ENCODE results near the gene LAP3. TPM values are rescaled to one million over a fixed set of nuclear protein-coding genes. Genes with fewer than 3 reads are reported as not detected.
"Not testable (repeated sequence)": the region's sequence is repeated elsewhere in the genome, so short reads cannot be mapped to it uniquely, and the experiment has no call there.

LAP3 gene
- polyA plus RNA-seq, 3 donors = 98.3 to 127 (median 108) TPM

- WGBS (ENCODE audit: insufficient coverage) = no CpG with 5 or more reads among the region's 4 CpGs
These were observed 41.8 kb upstream of the LAP3 start for GRCh38 chr4:17535242-17535641.

GRCh38 chr4:17535906-17536305, 41.1 kb upstream of the LAP3 start:
- Histone ChIP-seq H3K9me3 (replicated peaks in 1 of 2; ENCODE audit: control insufficient read depth in 1 of 2, insufficient read depth in 1 of 2, low read length in 2 of 2) (peaks cover 0 to 2% of the 10 kb centered on the region in 2 donors), H3K27me3 (ENCODE audit: control insufficient read depth in 2 of 2, insufficient read depth in 2 of 2, low read length in 2 of 2) (no peaks in the 10 kb centered on the region), H3K36me3 (replicated peaks in 1 of 2; ENCODE audit: control insufficient read depth in 1 of 2, insufficient read depth in 2 of 2, low read length in 2 of 2) (no peaks in the 10 kb centered on the region), H2AFZ (ENCODE audit: insufficient read depth, low read depth, low read length, poor library complexity, severe bottlenecking) (no peak overlapping the region), H3K4me2 (replicated peaks; ENCODE audit: extremely low read depth, low read length, poor library complexity, severe bottlenecking) (no peak overlapping the region), H3K4me3 (replicated peaks in 1 of 3; ENCODE audit: low read depth in 2 of 3, low read length in 3 of 3) (no peak overlapping the region), H4K20me1 (ENCODE audit: insufficient read depth, low read length) (no peaks in the 10 kb centered on the region), H3K27ac (ENCODE audit: low read depth in 1 of 2, low read length in 2 of 2) (no peak overlapping the region), H3K9ac (ENCODE audit: insufficient read depth, low read length, poor library complexity, severe bottlenecking) (no peak overlapping the region), H3K79me2 (ENCODE audit: insufficient read depth, low read length) (no peaks in the 10 kb centered on the region), H3K4me1 (ENCODE audit: control insufficient read depth in 1 of 2, insufficient read depth in 2 of 2, low read length in 2 of 2) (no peaks in the 10 kb centered on the region)
- DNase-seq = peak in 1 of 3 donors; percentile 8
- Mint-ChIP-seq H3K9me3 (peaks cover 0 to 4% (median 2%) of the 10 kb centered on the region in 7 donors), H3K36me3 (no peaks in the 10 kb centered on the region), H3K4me1 (no peaks in the 10 kb centered on the region), H3K27ac (no peak overlapping the region), H3K4me3 (no peak overlapping the region), H3K27me3 (ENCODE audit: low read depth in 3 of 3) (peaks cover 3 to 5% (median 4%) of the 10 kb centered on the region in 3 donors)
- no CpG with 5 or more reads among the region's 3 CpGs for WGBS (ENCODE audit: insufficient coverage)
- no peak for TF ChIP-seq CTCF (IDR thresholded peaks at IDR 0.05)
- intact Hi-C loops (cut with micrococcal nuclease) = no loop called here

More at GRCh38 chr4:17535242-17535641, 41.8 kb upstream of the LAP3 start:
- Mint-ChIP-seq H3K27me3 (ENCODE audit: low read depth in 3 of 3) (peaks cover 4 to 6% (median 5%) of the 10 kb centered on the region in 3 donors), H3K36me3 (no peaks in the 10 kb centered on the region), H3K4me1 (no peaks in the 10 kb centered on the region), H3K9me3 (peaks cover 0 to 4% (median 2%) of the 10 kb centered on the region in 7 donors), H3K4me3 (no peak overlapping the region), H3K27ac (peak overlapping the region in 1 of 7 donors; percentile 3)
- Histone ChIP-seq H3K9ac (ENCODE audit: insufficient read depth, low read length, poor library complexity, severe bottlenecking) (no peak overlapping the region), H3K36me3 (replicated peaks in 1 of 2; ENCODE audit: control insufficient read depth in 1 of 2, insufficient read depth in 2 of 2, low read length in 2 of 2) (no peaks in the 10 kb centered on the region), H3K4me3 (replicated peaks in 1 of 3; ENCODE audit: low read depth in 2 of 3, low read length in 3 of 3) (no peak overlapping the region), H3K4me1 (ENCODE audit: control insufficient read depth in 1 of 2, insufficient read depth in 2 of 2, low read length in 2 of 2) (no peaks in the 10 kb centered on the region), H3K4me2 (replicated peaks; ENCODE audit: extremely low read depth, low read length, poor library complexity, severe bottlenecking) (no peak overlapping the region), H3K27ac (ENCODE audit: low read depth in 1 of 2, low read length in 2 of 2) (no peak overlapping the region), H3K79me2 (ENCODE audit: insufficient read depth, low read length) (no peaks in the 10 kb centered on the region), H2AFZ (ENCODE audit: insufficient read depth, low read depth, low read length, poor library complexity, severe bottlenecking) (no peak overlapping the region), H3K9me3 (replicated peaks in 1 of 2; ENCODE audit: control insufficient read depth in 1 of 2, insufficient read depth in 1 of 2, low read length in 2 of 2) (peaks cover 0 to 2% of the 10 kb centered on the region in 2 donors), H3K27me3 (ENCODE audit: control insufficient read depth in 2 of 2, insufficient read depth in 2 of 2, low read length in 2 of 2) (no peaks in the 10 kb centered on the region), H4K20me1 (ENCODE audit: insufficient read depth, low read length) (no peaks in the 10 kb centered on the region)
- TF ChIP-seq CTCF (IDR thresholded peaks at IDR 0.05) = no peak
- no peak for DNase-seq
- intact Hi-C loops (cut with micrococcal nuclease) = no loop called here

- H3K9ac ChIP-seq (ENCODE audit: insufficient read depth, low read length, poor library complexity, severe bottlenecking); H3K4me2 ChIP-seq (replicated peaks; ENCODE audit: extremely low read depth, low read length, poor library complexity, severe bottlenecking); H3K27ac ChIP-seq (ENCODE audit: low read depth in 1 of 2, low read length in 2 of 2); H3K4me1 ChIP-seq (ENCODE audit: control insufficient read depth in 1 of 2, insufficient read depth in 2 of 2, low read length in 2 of 2); H4K20me1 ChIP-seq (ENCODE audit: insufficient read depth, low read length); H3K79me2 ChIP-seq (ENCODE audit: insufficient read depth, low read length); H3K4me3 Mint-ChIP-seq; H3K27me3 ChIP-seq (ENCODE audit: control insufficient read depth in 2 of 2, insufficient read depth in 2 of 2, low read length in 2 of 2); H3K36me3 ChIP-seq (replicated peaks in 1 of 2; ENCODE audit: control insufficient read depth in 1 of 2, insufficient read depth in 2 of 2, low read length in 2 of 2); H3K9me3 ChIP-seq (replicated peaks in 1 of 2; ENCODE audit: control insufficient read depth in 1 of 2, insufficient read depth in 1 of 2, low read length in 2 of 2); H3K27me3 Mint-ChIP-seq (ENCODE audit: low read depth in 3 of 3); H3K4me1 Mint-ChIP-seq; intact Hi-C loops (cut with micrococcal nuclease); H3K36me3 Mint-ChIP-seq; DNase-seq; H3K9me3 Mint-ChIP-seq; H3K4me3 ChIP-seq (replicated peaks in 1 of 3; ENCODE audit: low read depth in 2 of 3, low read length in 3 of 3); H2AFZ ChIP-seq (ENCODE audit: insufficient read depth, low read depth, low read length, poor library complexity, severe bottlenecking): not testable (repeated sequence)
- WGBS (ENCODE audit: insufficient coverage) = 100% methylated on average over 2 of the region's 6 CpGs
- peak overlapping the region in 1 of 7 donors; percentile 7 for H3K27ac Mint-ChIP-seq
These were observed 39.9 kb upstream of the LAP3 start for GRCh38 chr4:17537060-17537459.

Measured in CD14-positive monocyte (primary cell).